ENCODE results near the gene ELK4. TPM values are rescaled to one million over a fixed set of nuclear protein-coding genes. Genes with fewer than 3 reads are reported as not detected.
"Not testable (repeated sequence)": the region's sequence is repeated elsewhere in the genome, so short reads cannot be mapped to it uniquely, and the experiment has no call there.

The ELK4 gene
- total RNA-seq, 2 donors from 2014 or later = 30.5 to 37.6 TPM

- Histone ChIP-seq H3K36me3 (no peaks in the 10 kb centered on the region), H3K9me3 (no peaks in the 10 kb centered on the region), H3K27ac (no peak overlapping the region), H3K4me3 (no peak overlapping the region), H3K4me1 (no peaks in the 10 kb centered on the region), H3K9ac (ENCODE audit: low read depth in 2 of 2, low read length in 2 of 2) (no peak overlapping the region), H3K27me3 (no peaks in the 10 kb centered on the region)
- no peak for TF ChIP-seq CTCF (IDR thresholded peaks at IDR 0.05)
- intact Hi-C loops (cut with DNase I) = no loop called here
- no peak for DNase-seq
These were observed 13.7 kb upstream of the ELK4 start for GRCh38 chr1:205645519-205645918.

GRCh38 chr1:205642679-205643307 is 11.0 kb upstream of the ELK4 start:
- TF ChIP-seq CTCF (IDR thresholded peaks at IDR 0.05) = no peak
- no peaks in the 10 kb centered on the region for H3K4me1 ChIP-seq
- H3K9ac ChIP-seq (ENCODE audit: low read depth in 2 of 2, low read length in 2 of 2) = no peak overlapping the region
- H3K9me3 ChIP-seq = no peaks in the 10 kb centered on the region
- intact Hi-C loops (cut with DNase I) = no loop called here
- no peak for DNase-seq
- no peaks in the 10 kb centered on the region for H3K36me3 ChIP-seq
- no peaks in the 10 kb centered on the region for H3K27me3 ChIP-seq
- H3K27ac ChIP-seq = no peak overlapping the region
- no peak overlapping the region for H3K4me3 ChIP-seq

GRCh38 chr1:205639567-205639966 is 7.8 kb upstream of the ELK4 start:
- TF ChIP-seq CTCF (IDR thresholded peaks at IDR 0.05) = no peak
- H3K36me3 ChIP-seq = no peaks in the 10 kb centered on the region
- H3K4me3 ChIP-seq = no peak overlapping the region
- no peak overlapping the region for H3K9ac ChIP-seq (ENCODE audit: low read depth in 2 of 2, low read length in 2 of 2)
- H3K27me3 ChIP-seq = no peaks in the 10 kb centered on the region
- H3K27ac ChIP-seq = no peak overlapping the region
- H3K9me3 ChIP-seq = no peaks in the 10 kb centered on the region
- no peak for DNase-seq
- H3K4me1 ChIP-seq = no peaks in the 10 kb centered on the region
- intact Hi-C loops (cut with DNase I) = no loop called here

- Histone ChIP-seq H3K27me3 (no peaks in the 10 kb centered on the region), H3K9ac (ENCODE audit: low read depth in 2 of 2, low read length in 2 of 2) (no peak overlapping the region), H3K4me1 (no peaks in the 10 kb centered on the region), H3K4me3 (no peak overlapping the region), H3K9me3 (no peaks in the 10 kb centered on the region), H3K27ac (no peak overlapping the region), H3K36me3 (no peaks in the 10 kb centered on the region)
- DNase-seq = no peak
- intact Hi-C loops (cut with DNase I) = no loop called here
- no peak for TF ChIP-seq CTCF (IDR thresholded peaks at IDR 0.05)
These were observed 6.2 kb upstream of the ELK4 start for GRCh38 chr1:205637854-205638468.

GRCh38 chr1:205636732-205637131 is 4.9 kb upstream of the ELK4 start:
- no peak overlapping the region for H3K9ac ChIP-seq (ENCODE audit: low read depth in 2 of 2, low read length in 2 of 2)
- no peaks in the 10 kb centered on the region for H3K36me3 ChIP-seq
- no peak overlapping the region for H3K27ac ChIP-seq
- H3K4me3 ChIP-seq = no peak overlapping the region
- intact Hi-C loops (cut with DNase I) = no loop called here
- TF ChIP-seq CTCF (IDR thresholded peaks at IDR 0.05) = no peak
- no peaks in the 10 kb centered on the region for H3K9me3 ChIP-seq
- no peaks in the 10 kb centered on the region for H3K27me3 ChIP-seq
- H3K4me1 ChIP-seq = no peaks in the 10 kb centered on the region
- DNase-seq = no peak

GRCh38 chr1:205636138-205636530 is 4.3 kb upstream of the ELK4 start:
- H3K27ac ChIP-seq; H3K9ac ChIP-seq (ENCODE audit: low read depth in 2 of 2, low read length in 2 of 2); H3K36me3 ChIP-seq; intact Hi-C loops (cut with DNase I); H3K4me3 ChIP-seq; DNase-seq; H3K9me3 ChIP-seq; H3K27me3 ChIP-seq; H3K4me1 ChIP-seq: not testable (repeated sequence)
